ENCODE results near the gene MRC2.

DNA sequence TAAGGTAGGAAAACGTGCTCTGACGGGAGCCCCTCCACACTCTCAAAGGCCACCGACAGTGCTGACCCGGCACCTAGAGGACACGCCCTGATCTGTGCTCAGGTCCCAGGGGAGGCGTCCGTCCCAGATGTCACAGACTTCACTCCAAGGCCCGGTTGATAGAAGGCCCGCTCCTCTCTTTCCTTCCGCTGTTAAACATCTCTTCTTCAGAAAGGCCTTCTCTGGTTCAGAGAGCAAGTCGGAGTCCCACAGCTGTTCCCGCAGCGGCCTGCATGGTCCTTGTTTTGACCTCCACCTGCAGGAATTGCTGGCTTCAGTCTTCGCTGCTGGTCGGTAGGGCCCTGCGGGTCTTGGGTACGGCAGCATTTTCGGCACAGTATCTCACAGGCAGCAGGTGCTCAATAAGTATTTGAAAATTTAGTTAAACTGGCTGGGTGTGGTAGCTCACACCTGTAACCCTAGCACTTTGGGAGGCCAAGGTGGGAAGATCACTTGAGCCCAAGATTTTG lies 88.5 kb downstream of the MRC2 start:
- TF ChIP-seq NR3C1 (IDR thresholded peaks at IDR 0.05), result no peak
- TF ChIP-seq, protein P1, sequence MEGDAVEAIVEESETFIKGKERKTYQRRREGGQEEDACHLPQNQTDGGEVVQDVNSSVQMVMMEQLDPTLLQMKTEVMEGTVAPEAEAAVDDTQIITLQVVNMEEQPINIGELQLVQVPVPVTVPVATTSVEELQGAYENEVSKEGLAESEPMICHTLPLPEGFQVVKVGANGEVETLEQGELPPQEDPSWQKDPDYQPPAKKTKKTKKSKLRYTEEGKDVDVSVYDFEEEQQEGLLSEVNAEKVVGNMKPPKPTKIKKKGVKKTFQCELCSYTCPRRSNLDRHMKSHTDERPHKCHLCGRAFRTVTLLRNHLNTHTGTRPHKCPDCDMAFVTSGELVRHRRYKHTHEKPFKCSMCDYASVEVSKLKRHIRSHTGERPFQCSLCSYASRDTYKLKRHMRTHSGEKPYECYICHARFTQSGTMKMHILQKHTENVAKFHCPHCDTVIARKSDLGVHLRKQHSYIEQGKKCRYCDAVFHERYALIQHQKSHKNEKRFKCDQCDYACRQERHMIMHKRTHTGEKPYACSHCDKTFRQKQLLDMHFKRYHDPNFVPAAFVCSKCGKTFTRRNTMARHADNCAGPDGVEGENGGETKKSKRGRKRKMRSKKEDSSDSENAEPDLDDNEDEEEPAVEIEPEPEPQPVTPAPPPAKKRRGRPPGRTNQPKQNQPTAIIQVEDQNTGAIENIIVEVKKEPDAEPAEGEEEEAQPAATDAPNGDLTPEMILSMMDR (IDR thresholded peaks at IDR 0.05), result no peak
- no peak for TF ChIP-seq POLR2A (IDR thresholded peaks at IDR 0.05; ENCODE audit: low read length)
- TF ChIP-seq, protein P2, sequence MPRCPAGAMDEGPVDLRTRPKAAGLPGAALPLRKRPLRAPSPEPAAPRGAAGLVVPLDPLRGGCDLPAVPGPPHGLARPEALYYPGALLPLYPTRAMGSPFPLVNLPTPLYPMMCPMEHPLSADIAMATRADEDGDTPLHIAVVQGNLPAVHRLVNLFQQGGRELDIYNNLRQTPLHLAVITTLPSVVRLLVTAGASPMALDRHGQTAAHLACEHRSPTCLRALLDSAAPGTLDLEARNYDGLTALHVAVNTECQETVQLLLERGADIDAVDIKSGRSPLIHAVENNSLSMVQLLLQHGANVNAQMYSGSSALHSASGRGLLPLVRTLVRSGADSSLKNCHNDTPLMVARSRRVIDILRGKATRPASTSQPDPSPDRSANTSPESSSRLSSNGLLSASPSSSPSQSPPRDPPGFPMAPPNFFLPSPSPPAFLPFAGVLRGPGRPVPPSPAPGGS (IDR thresholded peaks at IDR 0.05), result no peak
- TF ChIP-seq, protein P3, sequence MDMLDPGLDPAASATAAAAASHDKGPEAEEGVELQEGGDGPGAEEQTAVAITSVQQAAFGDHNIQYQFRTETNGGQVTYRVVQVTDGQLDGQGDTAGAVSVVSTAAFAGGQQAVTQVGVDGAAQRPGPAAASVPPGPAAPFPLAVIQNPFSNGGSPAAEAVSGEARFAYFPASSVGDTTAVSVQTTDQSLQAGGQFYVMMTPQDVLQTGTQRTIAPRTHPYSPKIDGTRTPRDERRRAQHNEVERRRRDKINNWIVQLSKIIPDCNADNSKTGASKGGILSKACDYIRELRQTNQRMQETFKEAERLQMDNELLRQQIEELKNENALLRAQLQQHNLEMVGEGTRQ (IDR thresholded peaks at IDR 0.05), result no peak
- no peak for TF ChIP-seq MAFK (IDR thresholded peaks at IDR 0.05; ENCODE audit: partially characterized antibody)

Measured in A549 (cell line).